ENCODE results near the gene FAM234A. TPM values are rescaled to one million over a fixed set of nuclear protein-coding genes. Genes with fewer than 3 reads are reported as not detected.

FAM234A gene
- total RNA-seq, 1 experiment from 2014 or later = 94.9 TPM

GRCh38 chr16:296806-297510 is 62.3 kb downstream of the FAM234A start:
- no peaks in the 10 kb centered on the region for H3K79me2 ChIP-seq (ENCODE audit: insufficient read depth, low read length)
- peak overlapping the region in 1 of 3 experiments; percentile 57; a peak in 1 of 7 replicates for H3K27ac Mint-ChIP-seq
- H3K36me3 Mint-ChIP-seq (ENCODE audit: insufficient read depth in 1 of 3, low read depth in 3 of 3) = peaks cover 10 to 30% (median 20%) of the 10 kb centered on the region in 3 experiments; a peak in 6 of 7 replicates
- no peaks in the 10 kb centered on the region for H3K4me1 Mint-ChIP-seq
- no CpG with 5 or more reads among the region's 37 CpGs for WGBS (ENCODE audit: extremely low coverage, insufficient read length, low lambda C conversion rate)
- H3K27ac ChIP-seq (ENCODE audit: insufficient read length, low read depth, low read length) = no peak overlapping the region
- H4K5ac ChIP-seq (ENCODE audit: insufficient read length, low read depth, low read length) = no peak overlapping the region
- no peak for TF ChIP-seq CTCF (conservative IDR thresholded peaks at IDR 0.05)
- H3K4me2 ChIP-seq (ENCODE audit: insufficient read depth, insufficient read length, low read length) = no peak overlapping the region
- H3K4me3 Mint-ChIP-seq = no peak overlapping the region
- H2AFZ ChIP-seq (ENCODE audit: low read length) = no peak overlapping the region
- no peaks in the 10 kb centered on the region for H3K27me3 ChIP-seq (ENCODE audit: insufficient read depth, low read length)
- H3K23ac ChIP-seq (ENCODE audit: insufficient read length, low read depth, low read length) = no peak overlapping the region
- no peak overlapping the region for H4K8ac ChIP-seq (replicated peaks; ENCODE audit: insufficient read length, low read depth, low read length)
- no peak overlapping the region for H2BK15ac ChIP-seq (ENCODE audit: low read depth, low read length)
- no peaks in the 10 kb centered on the region for H3K79me1 ChIP-seq (ENCODE audit: insufficient read depth, low read depth, low read length, poor library complexity, severe bottlenecking)
- no peak overlapping the region for H3K4ac ChIP-seq (ENCODE audit: low read depth, low read length)
- H3K9me3 ChIP-seq (ENCODE audit: control insufficient read depth, low read depth, low read length) = no peaks in the 10 kb centered on the region
- no peak overlapping the region for H3K14ac ChIP-seq (ENCODE audit: insufficient read depth, low read length)
- H3K18ac ChIP-seq (ENCODE audit: insufficient read length, low read depth, low read length) = no peak overlapping the region
- H3K27me3 Mint-ChIP-seq (ENCODE audit: low read depth) = no peaks in the 10 kb centered on the region
- H3K4me1 ChIP-seq (ENCODE audit: insufficient read depth, low read length) = no peaks in the 10 kb centered on the region
- H2BK120ac ChIP-seq (ENCODE audit: low read depth, low read length, poor library complexity, severe bottlenecking) = no peak overlapping the region
- H4K20me1 ChIP-seq (ENCODE audit: control insufficient read depth, insufficient read depth, insufficient read length) = no peaks in the 10 kb centered on the region
- H4K91ac ChIP-seq (ENCODE audit: insufficient read length, low read depth, low read length) = no peak overlapping the region
- no peak overlapping the region for H2BK20ac ChIP-seq (ENCODE audit: low read depth, low read length, poor library complexity, severe bottlenecking)
- H2BK12ac ChIP-seq (ENCODE audit: insufficient read length, low read depth, low read length) = no peak overlapping the region
- DNase-seq = no peak
- no peak overlapping the region for H3K56ac ChIP-seq (ENCODE audit: insufficient read length, low read depth, low read length)
- H2BK5ac ChIP-seq (ENCODE audit: insufficient read length, low read length) = no peak overlapping the region
- H3K9ac ChIP-seq (ENCODE audit: extremely low read depth, insufficient read length, low read length) = no peak overlapping the region
- no peaks in the 10 kb centered on the region for H3K23me2 ChIP-seq (ENCODE audit: insufficient read length, low read depth, low read length, poor library complexity, severe bottlenecking)
- no peaks in the 10 kb centered on the region for H3K9me3 Mint-ChIP-seq
- H3T11ph ChIP-seq (ENCODE audit: low read length) = no peak overlapping the region
- H2AK5ac ChIP-seq (ENCODE audit: insufficient read length, low read length) = no peak overlapping the region

All from H9 (cell line).